Activated T-helper 2 cell treated with anti-CD3 and anti-CD28 coated beads, Interferon-gamma antibody, Interleukin-2, Interleukin-4, amounts not matched to agents 10 μg/mL and 5 μg/mL and 100 μg/mL, durations not matched to agents 14 hours and 24 hours and 36 hours (primary cell): ENCODE measurements around the gene SPDYC. TPM values are rescaled to one million over a fixed set of nuclear protein-coding genes. Genes with fewer than 3 reads are reported as not detected.

Experiments
- DNase-seq: peaks from one replicate; pipeline ENCODE4 v3.0.0; 2021; ENCODE audit warnings: low spot score
- H3K27ac Mint-ChIP-seq: one replicate; pipeline ENCODE4 v1.8.0; 2021; ENCODE audit warnings: mixed read lengths
- H3K27me3 Mint-ChIP-seq: one replicate; pipeline ENCODE4 v1.8.0; 2021; ENCODE audit warnings: low read depth, mixed read lengths
- H3K36me3 Mint-ChIP-seq: one replicate; pipeline ENCODE4 v1.8.0; 2021; ENCODE audit warnings: low read depth, mixed read lengths
- H3K4me1 Mint-ChIP-seq: one replicate; pipeline ENCODE4 v1.8.0; 2021; ENCODE audit warnings: low read depth, mixed read lengths
- H3K4me3 Mint-ChIP-seq: one replicate; pipeline ENCODE4 v1.8.0; 2021; ENCODE audit warnings: low read depth, mild to moderate bottlenecking, moderate library complexity, mixed read lengths
- H3K9me3 Mint-ChIP-seq: one replicate; pipeline ENCODE4 v1.8.0; 2021; ENCODE audit warnings: mixed read lengths
- intact Hi-C: fragments of 100-400 bp; cut with micrococcal nuclease; formaldehyde crosslinking; loops from one replicate; pipeline ENCODE4 v1.15.1; 2023
- total RNA-seq: library from RNA; stranded (reverse); gene quantifications from 2 replicates; pipeline ENCODE4 v1.2.3, GENCODE V29; 2022

SPDYC gene
- total RNA-seq, 1 donor from 2014 or later: not detected

DNA sequence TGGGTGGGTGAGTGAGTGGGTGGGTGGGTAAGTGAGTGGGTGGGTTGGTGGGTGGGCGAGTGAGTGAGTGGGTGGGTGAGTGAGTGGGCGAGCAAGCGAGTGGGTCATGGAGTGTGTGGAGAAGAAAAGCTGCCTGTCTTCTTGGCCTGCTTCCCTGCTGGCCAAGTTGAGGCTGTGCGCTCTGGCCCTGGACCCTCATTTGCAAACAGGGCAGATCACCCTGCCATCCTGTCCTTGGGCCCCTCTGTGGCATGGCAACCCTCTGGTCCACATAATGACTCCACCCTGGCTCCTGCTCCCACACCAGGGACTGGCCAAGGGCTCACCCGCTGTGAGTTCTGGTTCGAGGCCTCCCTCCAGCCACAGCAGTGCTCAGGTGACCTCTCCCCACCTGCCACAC, 46.8 kb downstream of the SPDYC start:
- peaks cover 14% of the 10 kb centered on the region for H3K4me1 Mint-ChIP-seq

GRCh38 chr11:65217441-65218423, 47.7 kb downstream of the SPDYC start:
- no peak for DNase-seq
- no peak overlapping the region for H3K4me3 Mint-ChIP-seq
- intact Hi-C loops: loop anchor here (5.0 kb wide), 1 partner anchor 100 kb away; no protein-coding TSS in a partner anchor
- peaks cover 14% of the 10 kb centered on the region for H3K4me1 Mint-ChIP-seq
- peaks cover 5% of the 10 kb centered on the region for H3K9me3 Mint-ChIP-seq
- H3K27ac Mint-ChIP-seq: peak overlapping the region; percentile 40
- H3K36me3 Mint-ChIP-seq: peaks cover 3% of the 10 kb centered on the region
- H3K27me3 Mint-ChIP-seq: peaks cover 9% of the 10 kb centered on the region

More for the DNA sequence above, 46.8 kb downstream of the SPDYC start:
- Mint-ChIP-seq H3K4me3 (no peak overlapping the region), H3K9me3 (peaks cover 5% of the 10 kb centered on the region), H3K27ac (peak overlapping the region; percentile 40), H3K36me3 (peaks cover 3% of the 10 kb centered on the region), H3K27me3 (peaks cover 6% of the 10 kb centered on the region)
- intact Hi-C loops: loop anchor here (5.0 kb wide), 1 partner anchor 100 kb away; no protein-coding TSS in a partner anchor
- DNase-seq: no peak

DNA sequence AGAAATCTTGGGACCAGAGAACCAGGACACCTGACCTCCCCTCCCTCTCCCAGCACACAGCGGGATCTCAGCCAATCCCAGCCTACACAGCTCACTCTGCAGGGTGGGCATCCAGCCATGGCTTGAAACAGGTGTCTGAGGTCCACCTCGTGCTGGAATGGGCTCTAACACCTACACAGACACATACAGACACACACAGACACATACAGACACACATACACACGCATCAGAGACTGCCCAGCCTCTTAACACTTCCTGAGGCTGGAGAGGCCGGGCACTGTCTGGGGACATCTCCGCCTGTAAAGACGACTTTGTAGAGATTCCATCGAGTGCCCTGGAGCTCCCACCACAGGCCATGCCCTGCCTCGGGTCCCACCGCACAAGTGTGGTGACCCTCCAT, 48.4 kb downstream of the SPDYC start:
- intact Hi-C loops: loop anchor here (5.0 kb wide), 1 partner anchor 99 kb away; no protein-coding TSS in a partner anchor

DNA sequence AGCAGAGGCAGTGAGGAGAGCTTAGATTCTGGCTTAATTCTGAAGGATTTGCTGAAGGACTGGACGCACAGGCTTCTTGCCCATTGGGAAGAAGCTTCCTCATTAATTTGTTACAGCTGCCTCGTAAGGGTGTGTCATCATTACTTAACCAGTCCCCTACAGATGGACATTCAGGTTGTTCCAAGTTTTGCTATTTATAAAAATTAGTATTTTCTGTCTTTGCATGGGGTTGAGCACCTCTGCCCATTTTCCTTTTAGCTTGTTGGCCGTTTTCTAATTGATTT, 49.8 kb downstream of the SPDYC start:
- intact Hi-C loops: loop anchor here (5.0 kb wide), 1 partner anchor 97 kb away; no protein-coding TSS in a partner anchor

More for the DNA sequence above, 48.4 kb downstream of the SPDYC start:
- Mint-ChIP-seq H3K9me3 (peaks cover 5% of the 10 kb centered on the region), H3K4me1 (peaks cover 13% of the 10 kb centered on the region), H3K27me3 (peaks cover 11% of the 10 kb centered on the region), H3K27ac (no peak overlapping the region), H3K4me3 (no peak overlapping the region), H3K36me3 (peaks cover 3% of the 10 kb centered on the region)
- no peak for DNase-seq

DNA sequence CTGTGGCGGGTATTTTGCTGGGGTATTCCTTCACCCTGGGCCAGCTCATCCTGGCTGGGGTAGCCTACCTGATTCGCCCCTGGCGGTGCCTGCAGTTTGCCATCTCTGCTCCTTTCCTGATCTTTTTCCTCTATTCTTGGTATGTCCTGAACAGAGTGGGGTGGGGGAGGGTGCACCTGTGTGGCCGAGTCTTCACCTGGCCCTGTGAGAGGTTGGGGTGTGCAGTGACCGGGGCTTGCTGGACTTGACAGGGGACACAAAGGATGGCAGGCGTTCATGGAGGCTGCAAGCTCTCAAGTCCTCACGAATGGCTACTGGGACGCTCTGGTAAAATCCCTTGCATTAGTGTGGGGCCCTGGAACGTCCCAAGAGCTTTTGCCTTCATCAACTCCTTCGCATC, 51.0 kb downstream of the SPDYC start:
- Mint-ChIP-seq H3K36me3 (no peaks in the 10 kb centered on the region), H3K4me3 (no peak overlapping the region), H3K9me3 (no peaks in the 10 kb centered on the region), H3K27me3 (peaks cover 21% of the 10 kb centered on the region), H3K4me1 (peaks cover 9% of the 10 kb centered on the region), H3K27ac (no peak overlapping the region)
- no peak for DNase-seq
- intact Hi-C loops: no loop called here

More for the DNA sequence above, 49.8 kb downstream of the SPDYC start:
- Mint-ChIP-seq H3K27ac (no peak overlapping the region), H3K36me3 (peaks cover 3% of the 10 kb centered on the region), H3K9me3 (peaks cover 5% of the 10 kb centered on the region), H3K4me3 (no peak overlapping the region), H3K4me1 (peaks cover 9% of the 10 kb centered on the region), H3K27me3 (peaks cover 15% of the 10 kb centered on the region)
- DNase-seq: no peak

Other genes starting within 250 kb of the SPDYC start
- gene PPP2R5B, start 245.5 kb upstream of the SPDYC start, total RNA-seq: 13.6 and 16.1 TPM in 2 replicates
- gene GPHA2, start 234.3 kb upstream of the SPDYC start, total RNA-seq: not detected in 2 replicates
- gene MAJIN, start 198.1 kb upstream of the SPDYC start, total RNA-seq: not detected in 2 replicates
- gene BATF2, start 173.3 kb upstream of the SPDYC start, total RNA-seq: 0.09 and 0.16 TPM in 2 replicates
- 70.0 and 77.0 TPM in 2 replicates for gene ARL2, start 156.1 kb upstream of the SPDYC start, total RNA-seq
- 19.6 and 22.4 TPM in 2 replicates for gene SNX15, start 142.8 kb upstream of the SPDYC start, total RNA-seq
- gene SAC3D1, start 129.0 kb upstream of the SPDYC start, total RNA-seq: 17.0 and 18.6 TPM in 2 replicates
- gene NAALADL1, start 111.7 kb upstream of the SPDYC start, total RNA-seq: 11.9 and 14.6 TPM in 2 replicates
- 82.0 and 86.8 TPM in 2 replicates for gene CDCA5, start 86.2 kb upstream of the SPDYC start, total RNA-seq
- gene ZFPL1, start 86.0 kb upstream of the SPDYC start, total RNA-seq: 34.9 and 37.2 TPM in 2 replicates
- gene VPS51, start 74.0 kb upstream of the SPDYC start, total RNA-seq: 121 and 133 TPM in 2 replicates
- gene TM7SF2, start 58.4 kb upstream of the SPDYC start, total RNA-seq: 34.4 and 36.9 TPM in 2 replicates
- 11.3 and 12.8 TPM in 2 replicates for gene ZNHIT2, start 52.5 kb upstream of the SPDYC start, total RNA-seq
- gene FAU, start 48.1 kb upstream of the SPDYC start, total RNA-seq: 1,016 and 1,034 TPM in 2 replicates
- gene MRPL49, start 47.9 kb upstream of the SPDYC start, total RNA-seq: 66.6 and 67.1 TPM in 2 replicates
- gene SYVN1, start 35.7 kb upstream of the SPDYC start, total RNA-seq: 40.1 and 42.2 TPM in 2 replicates
- gene CAPN1, start 11.7 kb downstream of the SPDYC start, total RNA-seq: 143 and 144 TPM in 2 replicates
- gene POLA2, start 91.7 kb downstream of the SPDYC start, total RNA-seq: 74.5 and 74.6 TPM in 2 replicates
- 3.4 and 5.1 TPM in 2 replicates for gene CDC42EP2, start 144.6 kb downstream of the SPDYC start, total RNA-seq
- gene DPF2, start 163.6 kb downstream of the SPDYC start, total RNA-seq: 77.0 and 78.1 TPM in 2 replicates
- gene TIGD3, start 184.5 kb downstream of the SPDYC start, total RNA-seq: 1.3 and 1.6 TPM in 2 replicates
- gene SLC25A45, start 212.4 kb downstream of the SPDYC start, total RNA-seq: 14.6 and 16.3 TPM in 2 replicates
- 39.7 and 39.8 TPM in 2 replicates for gene FRMD8, start 216.4 kb downstream of the SPDYC start, total RNA-seq